Brain pericyte (primary cell): ENCODE data around the gene PTCRA.

ENCODE experiments used
- DNase-seq: peaks from one replicate; pipeline ENCODE4 v3.0.0-alpha.2; 2012; ENCODE audit warnings: low read depth, low spot score

PTCRA gene

GRCh38 chr6:42973926-42974325, 58.1 kb downstream of the PTCRA start:
- DNase-seq: no peak

DNA sequence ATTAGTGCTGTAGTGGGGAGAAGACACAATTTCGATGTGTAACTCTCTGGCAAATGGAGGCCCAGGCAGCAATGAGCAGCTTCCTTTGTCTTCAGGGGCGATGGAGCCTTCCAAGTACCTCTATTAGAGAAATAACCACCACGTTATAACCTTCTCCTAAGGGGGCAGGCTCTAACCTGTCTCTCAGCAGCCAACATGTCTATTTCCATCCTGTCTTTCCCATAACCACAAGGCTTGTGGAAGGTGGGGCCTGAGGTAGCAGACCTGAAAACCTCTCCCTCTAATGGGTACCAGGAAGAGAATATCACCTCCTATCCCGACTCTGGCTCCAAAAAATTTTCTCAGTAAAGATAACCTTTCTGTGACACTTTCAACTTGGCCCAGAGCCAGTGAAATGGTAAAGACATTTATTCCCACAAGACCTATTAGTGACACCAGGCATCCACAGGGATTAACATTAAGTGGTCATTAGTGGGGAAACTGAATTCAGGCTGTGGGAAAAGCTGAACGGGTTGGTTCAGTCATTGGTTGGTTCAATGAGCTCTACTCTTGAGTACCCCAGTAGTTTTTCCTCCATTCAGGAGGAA, 59.2 kb downstream of the PTCRA start:
- no peak for DNase-seq
